KMS-11 (cell line): ENCODE results near the gene SEC61A2.
"Not testable (repeated sequence)": the region's sequence is repeated elsewhere in the genome, so short reads cannot be mapped to it uniquely, and the experiment has no call there.

Experiments used
- H2AFZ ChIP-seq: fragments of 200-600 bp; sonication (generic); 2 replicates; pipeline ENCODE4 v1.6.1; 2016; ENCODE audit warnings: antibody characterized with exemption, mixed run types, low read depth
- H3K27ac ChIP-seq: fragments of 200-600 bp; sonication (generic); 2 replicates; pipeline ENCODE4 v1.6.1; 2016; ENCODE audit warnings: mild to moderate bottlenecking, mixed run types
- H3K27me3 ChIP-seq: fragments of 200-600 bp; sonication (generic); 2 replicates; pipeline ENCODE4 v1.6.1; 2017; ENCODE audit warnings: mild to moderate bottlenecking, low read depth, mixed run types, moderate library complexity; ENCODE audit not compliant: insufficient read depth
- H3K36me3 ChIP-seq: fragments of 200-600 bp; sonication (generic); 2 replicates; pipeline ENCODE4 v1.6.1; 2017; ENCODE audit warnings: mild to moderate bottlenecking, mixed run types; ENCODE audit not compliant: insufficient read depth
- H3K4me1 ChIP-seq: fragments of 200-600 bp; sonication (generic); 2 replicates; pipeline ENCODE4 v1.6.1; 2016; ENCODE audit warnings: mild to moderate bottlenecking, low read depth, mixed run types; ENCODE audit not compliant: poor library complexity, severe bottlenecking
- H3K4me2 ChIP-seq: fragments of 200-600 bp; sonication (generic); 2 replicates; pipeline ENCODE4 v1.7.0; 2016; ENCODE audit warnings: mild to moderate bottlenecking, mixed run types
- H3K4me3 ChIP-seq: fragments of 200-600 bp; sonication (generic); IDR thresholded peaks from 2 replicates; pipeline ENCODE4 v1.6.1; 2017; ENCODE audit warnings: low read depth, low read length, mixed read lengths; ENCODE audit not compliant: insufficient read depth
- H3K79me2 ChIP-seq: fragments of 200-600 bp; sonication (generic); 2 replicates; pipeline ENCODE4 v1.6.1; 2016; ENCODE audit warnings: low read depth, mixed run types; ENCODE audit not compliant: insufficient read depth
- H3K9ac ChIP-seq: fragments of 200-600 bp; sonication (generic); 2 replicates; pipeline ENCODE4 v1.6.1; 2016; ENCODE audit warnings: mild to moderate bottlenecking, mixed run types
- H4K20me1 ChIP-seq: fragments of 200-600 bp; sonication (generic); 2 replicates; pipeline ENCODE4 v1.6.1; 2016; ENCODE audit warnings: mild to moderate bottlenecking, mixed run types; ENCODE audit not compliant: insufficient read depth
- TF ChIP-seq, protein P1 (sequence below): fragments of 200-600 bp; sonication (generic); conservative IDR thresholded peaks from 2 replicates; pipeline ENCODE4 v1.6.1; 2017; ENCODE audit warnings: low read depth, mild to moderate bottlenecking, antibody characterized with exemption, low read length, moderate library complexity, mixed read lengths

SEC61A2 gene

DNA sequence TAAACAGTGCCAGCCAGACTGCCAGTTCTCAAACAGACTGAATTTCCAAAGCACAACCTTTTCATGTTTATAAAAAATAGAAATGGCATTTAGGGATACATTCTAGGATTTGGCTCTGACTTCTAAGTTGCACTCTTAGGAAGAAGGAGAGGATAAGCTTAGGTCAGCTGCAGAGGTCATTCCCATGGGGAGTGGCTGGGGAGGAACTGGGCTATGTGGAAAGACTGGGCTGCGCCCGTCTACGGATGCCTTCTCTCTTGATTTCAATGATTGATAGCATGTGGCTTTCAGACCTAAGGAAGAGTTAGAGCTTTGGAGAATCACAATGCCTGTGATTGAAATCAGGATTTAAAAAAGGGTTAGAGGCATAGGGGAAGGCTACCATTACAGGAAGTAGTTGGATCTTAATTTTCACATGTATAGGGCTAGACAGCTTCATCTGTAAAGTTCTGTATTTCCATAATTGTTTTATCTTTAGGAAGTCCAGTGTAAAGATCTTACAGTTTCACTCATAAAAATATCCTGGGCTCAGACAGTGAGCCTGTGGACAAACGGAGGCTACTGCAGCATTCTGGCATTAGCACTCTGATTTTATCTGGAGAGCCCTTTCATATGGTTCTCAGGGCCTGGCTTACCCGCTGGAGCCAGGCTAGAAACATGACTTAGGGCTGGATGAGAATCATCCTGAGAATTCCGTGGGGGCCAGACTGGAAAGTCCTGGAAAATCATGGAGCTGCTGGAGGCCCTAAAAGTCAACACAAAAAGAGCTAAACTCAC, 36.7 kb downstream of the SEC61A2 start:
- no peaks in the 10 kb centered on the region for H3K27me3 ChIP-seq
- H3K4me2 ChIP-seq: no peak overlapping the region
- H2AFZ ChIP-seq: no peak overlapping the region
- H3K4me1 ChIP-seq: no peaks in the 10 kb centered on the region
- H4K20me1 ChIP-seq: no peaks in the 10 kb centered on the region
- H3K9ac ChIP-seq: no peak overlapping the region
- no peaks in the 10 kb centered on the region for H3K79me2 ChIP-seq
- no peak overlapping the region for H3K4me3 ChIP-seq
- H3K27ac ChIP-seq: no peak overlapping the region
- TF ChIP-seq, protein P1, sequence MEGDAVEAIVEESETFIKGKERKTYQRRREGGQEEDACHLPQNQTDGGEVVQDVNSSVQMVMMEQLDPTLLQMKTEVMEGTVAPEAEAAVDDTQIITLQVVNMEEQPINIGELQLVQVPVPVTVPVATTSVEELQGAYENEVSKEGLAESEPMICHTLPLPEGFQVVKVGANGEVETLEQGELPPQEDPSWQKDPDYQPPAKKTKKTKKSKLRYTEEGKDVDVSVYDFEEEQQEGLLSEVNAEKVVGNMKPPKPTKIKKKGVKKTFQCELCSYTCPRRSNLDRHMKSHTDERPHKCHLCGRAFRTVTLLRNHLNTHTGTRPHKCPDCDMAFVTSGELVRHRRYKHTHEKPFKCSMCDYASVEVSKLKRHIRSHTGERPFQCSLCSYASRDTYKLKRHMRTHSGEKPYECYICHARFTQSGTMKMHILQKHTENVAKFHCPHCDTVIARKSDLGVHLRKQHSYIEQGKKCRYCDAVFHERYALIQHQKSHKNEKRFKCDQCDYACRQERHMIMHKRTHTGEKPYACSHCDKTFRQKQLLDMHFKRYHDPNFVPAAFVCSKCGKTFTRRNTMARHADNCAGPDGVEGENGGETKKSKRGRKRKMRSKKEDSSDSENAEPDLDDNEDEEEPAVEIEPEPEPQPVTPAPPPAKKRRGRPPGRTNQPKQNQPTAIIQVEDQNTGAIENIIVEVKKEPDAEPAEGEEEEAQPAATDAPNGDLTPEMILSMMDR: no peak
- H3K36me3 ChIP-seq: peaks cover 2% of the 10 kb centered on the region; the same call in 1 of the 2 replicates

DNA sequence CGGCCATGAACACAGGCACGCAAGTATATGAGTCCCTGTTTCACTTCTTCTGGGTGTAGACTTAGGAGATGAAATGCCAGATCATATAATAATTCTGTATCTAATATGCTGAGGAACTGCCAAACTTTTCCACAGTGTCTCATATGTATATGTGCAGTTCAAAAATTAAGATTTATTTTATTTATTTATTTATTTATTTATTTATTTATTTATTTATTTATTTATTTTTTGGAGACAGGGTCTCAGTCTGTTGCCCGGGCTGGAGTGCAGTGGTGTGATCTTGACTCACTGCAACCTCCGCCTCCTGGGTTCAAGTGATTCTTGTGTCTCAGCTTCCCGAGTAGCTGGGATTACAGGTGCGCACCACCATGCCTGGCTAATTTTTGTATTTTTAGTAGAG, 42.0 kb downstream of the SEC61A2 start:
- H3K9ac ChIP-seq, H3K27ac ChIP-seq, H3K4me1 ChIP-seq, H3K4me3 ChIP-seq, H4K20me1 ChIP-seq, H3K79me2 ChIP-seq, H2AFZ ChIP-seq, H3K4me2 ChIP-seq, H3K36me3 ChIP-seq, H3K27me3 ChIP-seq: not testable (repeated sequence)

DNA sequence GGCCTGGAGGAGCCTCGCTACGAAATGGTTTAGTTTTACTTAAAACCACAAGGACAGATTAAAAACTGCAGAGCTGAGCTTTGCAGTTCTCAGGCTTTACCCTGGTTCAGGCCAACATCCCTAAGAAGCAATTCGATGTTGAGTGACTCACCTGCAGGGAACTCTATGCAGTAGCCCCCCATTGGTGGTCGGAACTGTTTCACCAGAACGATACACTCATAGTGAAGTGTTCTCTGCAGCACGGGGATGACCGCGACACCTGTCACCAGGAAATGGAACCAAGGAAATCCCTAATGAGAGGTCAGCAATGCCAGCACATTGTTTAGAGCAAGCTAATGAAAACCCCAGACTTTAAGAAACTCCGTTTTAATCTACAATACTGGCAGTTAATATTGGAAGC, 48.2 kb downstream of the SEC61A2 start:
- Histone ChIP-seq H3K4me3 (no peak overlapping the region), H3K4me1 (no peaks in the 10 kb centered on the region), H3K4me2 (no peak overlapping the region), H3K27me3 (no peaks in the 10 kb centered on the region), H3K36me3 (no peaks in the 10 kb centered on the region), H3K27ac (no peak overlapping the region), H3K79me2 (no peaks in the 10 kb centered on the region), H3K9ac (no peak overlapping the region), H2AFZ (no peak overlapping the region), H4K20me1 (no peaks in the 10 kb centered on the region)
- TF ChIP-seq, protein P1: no peak

DNA sequence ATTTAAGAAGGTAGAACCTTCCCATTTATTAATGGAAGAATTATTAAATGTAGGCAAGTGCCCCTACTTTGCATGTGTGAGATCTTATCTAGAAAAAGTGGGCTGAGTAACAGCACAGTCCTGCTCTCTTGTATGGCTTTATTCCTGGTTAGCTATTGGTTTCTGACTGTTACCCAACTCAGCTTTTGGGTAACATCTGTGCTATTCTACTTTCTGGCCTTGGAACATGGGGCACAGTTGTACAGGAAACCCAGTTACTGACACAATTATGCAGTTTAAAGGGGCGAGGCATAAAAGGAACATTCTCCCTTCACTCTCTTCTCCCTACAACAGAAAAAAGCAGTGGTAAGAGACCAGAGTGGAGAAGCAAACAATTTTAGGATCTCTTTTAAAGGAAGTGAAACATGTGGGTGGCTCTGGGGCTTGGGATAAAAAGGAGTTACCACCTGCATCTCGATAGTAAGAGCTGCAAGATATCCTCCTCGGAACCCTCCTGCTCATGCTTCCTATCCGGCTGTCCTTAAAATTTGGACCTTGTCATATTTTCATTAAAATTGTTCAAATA, 50.2 kb downstream of the SEC61A2 start:
- Histone ChIP-seq H2AFZ (no peak overlapping the region), H3K4me3 (no peak overlapping the region), H3K27me3 (no peaks in the 10 kb centered on the region), H3K9ac (no peak overlapping the region), H3K4me2 (no peak overlapping the region), H3K36me3 (no peaks in the 10 kb centered on the region), H3K79me2 (no peaks in the 10 kb centered on the region), H3K4me1 (no peaks in the 10 kb centered on the region), H4K20me1 (no peaks in the 10 kb centered on the region), H3K27ac (no peak overlapping the region)
- TF ChIP-seq, protein P1: no peak
